Measurements from ENCODE around the gene GPR84.
"Not testable (repeated sequence)": the region's sequence is repeated elsewhere in the genome, so short reads cannot be mapped to it uniquely, and the experiment has no call there.

The GPR84 gene

DNA sequence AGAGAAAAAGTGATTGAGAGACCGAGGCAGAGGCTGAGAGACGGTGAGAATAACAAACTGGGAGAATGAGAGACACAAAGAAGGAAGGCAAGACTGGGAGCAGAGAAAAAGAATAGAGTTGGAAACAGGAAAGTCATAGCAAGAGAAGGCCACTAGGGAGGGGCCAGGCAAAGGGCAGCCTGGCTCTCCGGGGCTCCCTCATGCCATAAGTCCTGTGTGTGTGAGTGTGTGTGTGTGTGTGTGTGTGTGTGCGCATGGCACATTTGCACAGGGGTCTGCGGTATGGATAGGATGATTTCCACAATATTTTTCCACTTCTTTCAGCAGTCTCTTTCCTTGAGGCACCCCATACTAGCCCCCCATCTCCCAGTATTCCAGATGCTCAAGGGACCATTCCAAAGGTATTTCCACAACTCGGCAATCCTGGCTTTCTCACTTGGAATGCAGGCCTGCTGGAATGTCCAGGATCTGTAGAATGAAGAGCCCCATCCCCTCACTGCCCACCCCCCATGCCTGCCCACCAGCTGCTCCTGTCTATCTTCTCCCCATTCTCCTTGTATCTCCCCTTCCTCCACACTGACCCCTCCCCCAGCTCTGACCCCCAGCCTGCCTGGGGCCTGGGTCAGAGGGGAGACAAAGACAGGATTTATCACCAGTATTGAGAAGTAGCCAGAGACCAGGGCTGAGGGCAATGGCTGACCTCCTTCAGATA lies 9.0 kb downstream of the GPR84 start:
- DNase-seq (ENCODE audit: low read depth) = no peak
- no peak for TF ChIP-seq CTCF (IDR thresholded peaks at IDR 0.05; ENCODE audit: control insufficient read depth, insufficient read depth, low read depth, low read length, missing control alignments)
- H3K4me3 ChIP-seq (ENCODE audit: control insufficient read depth, low read depth, low read length) = no peak overlapping the region

DNA sequence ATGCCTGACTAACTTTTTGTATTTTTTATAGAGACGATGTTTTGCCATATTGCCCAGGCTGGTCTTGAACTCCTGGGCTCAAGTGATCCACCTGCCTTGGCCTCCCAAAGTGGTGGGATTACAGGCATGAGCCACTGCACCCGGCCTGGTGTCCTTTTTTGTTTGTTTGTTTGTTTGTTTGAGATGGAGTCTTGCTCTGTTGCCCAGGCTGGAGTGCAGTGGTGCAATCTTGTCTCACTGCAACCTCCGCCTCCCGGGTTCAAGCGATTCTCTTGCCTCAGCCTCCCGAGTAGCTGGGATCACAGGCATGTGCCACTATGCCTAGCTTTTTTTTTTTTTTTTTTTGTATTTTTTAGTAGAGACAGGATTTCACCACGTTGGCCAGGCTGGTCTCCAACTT lies 10.0 kb downstream of the GPR84 start:
- not testable (repeated sequence) for H3K4me3 ChIP-seq (ENCODE audit: control insufficient read depth, low read depth, low read length); DNase-seq (ENCODE audit: low read depth)

DNA sequence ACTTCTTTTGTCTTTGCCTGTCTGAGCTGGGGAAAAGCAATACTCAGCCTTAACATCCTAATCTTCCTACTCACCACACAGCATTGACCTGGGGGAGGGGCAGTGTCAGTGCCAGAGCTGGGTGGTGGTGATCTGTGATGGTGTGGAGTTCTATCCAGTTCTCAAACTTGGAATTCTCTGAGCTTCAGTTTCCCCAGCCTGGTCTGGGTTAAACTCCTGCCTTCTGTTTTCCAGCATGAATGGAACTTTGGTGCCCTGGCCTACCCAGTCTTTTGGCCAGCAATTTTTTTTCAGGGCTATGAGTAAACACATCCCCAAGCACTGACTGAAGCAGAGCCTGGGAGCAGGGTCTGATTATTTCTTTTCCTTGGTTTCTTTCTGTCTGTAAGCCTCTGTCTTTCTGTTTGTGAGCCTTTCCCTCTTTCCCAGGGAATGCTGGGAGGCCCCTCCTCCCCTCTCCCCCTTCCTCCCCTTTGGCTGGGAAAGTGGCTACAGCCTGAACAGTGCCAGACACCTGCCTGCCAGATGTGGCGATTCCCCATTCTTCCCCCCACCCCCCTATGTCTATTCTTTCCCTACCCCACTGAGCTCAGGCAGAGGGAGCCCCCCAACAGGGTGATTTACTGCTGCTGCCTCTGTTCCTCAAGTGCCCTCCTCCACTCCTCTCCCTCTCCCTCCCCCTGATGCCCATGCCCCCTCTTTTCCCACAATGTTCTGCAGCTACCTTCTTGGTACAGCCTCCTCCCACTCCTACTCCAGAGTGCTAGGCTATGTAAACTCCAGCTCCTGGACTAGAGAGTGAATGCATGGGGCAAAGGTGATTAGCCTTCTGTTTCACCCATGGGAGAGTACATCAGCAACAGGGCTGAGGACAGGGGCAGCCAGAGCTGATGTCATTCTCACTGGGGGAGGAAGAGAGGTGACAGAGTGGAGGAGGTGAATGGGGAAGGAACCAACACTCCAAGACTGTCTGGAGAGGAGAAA lies 11.1 kb downstream of the GPR84 start:
- no peak for DNase-seq (ENCODE audit: low read depth)
- H3K4me3 ChIP-seq (ENCODE audit: control insufficient read depth, low read depth, low read length) = no peak overlapping the region

GRCh38 chr12:54352022-54352531 lies 12.2 kb downstream of the GPR84 start:
- no peak overlapping the region for H3K4me3 ChIP-seq (ENCODE audit: control insufficient read depth, low read depth, low read length)
- no peak for DNase-seq (ENCODE audit: low read depth)
- no peak for TF ChIP-seq CTCF (IDR thresholded peaks at IDR 0.05; ENCODE audit: control insufficient read depth, insufficient read depth, low read depth, low read length, missing control alignments)

More for the DNA sequence above, 11.1 kb downstream of the GPR84 start:
- no peak for TF ChIP-seq CTCF (IDR thresholded peaks at IDR 0.05; ENCODE audit: control insufficient read depth, insufficient read depth, low read depth, low read length, missing control alignments)

DNA sequence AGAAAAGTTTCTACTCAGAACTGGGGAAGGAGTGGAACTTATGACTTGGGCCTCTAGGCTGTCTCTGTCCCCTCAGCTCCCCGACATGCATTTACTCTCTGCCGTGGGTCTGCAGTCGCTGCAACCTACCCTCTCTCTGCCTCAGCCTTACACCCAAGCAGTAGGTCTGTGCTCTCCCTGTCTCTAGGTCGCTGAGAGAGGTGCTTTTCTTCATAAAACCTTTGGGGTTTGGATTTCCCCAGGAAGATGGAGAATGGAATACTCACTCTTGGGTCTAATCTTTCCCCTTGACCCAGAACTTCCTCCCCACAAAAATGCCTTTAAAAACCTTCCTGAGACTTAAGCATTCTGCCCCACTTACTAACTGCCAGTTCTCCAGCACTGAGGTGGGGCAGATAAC lies 12.9 kb downstream of the GPR84 start:
- no peak overlapping the region for H3K4me3 ChIP-seq (ENCODE audit: control insufficient read depth, low read depth, low read length)
- no peak for DNase-seq (ENCODE audit: low read depth)
- TF ChIP-seq CTCF (IDR thresholded peaks at IDR 0.05; ENCODE audit: control insufficient read depth, insufficient read depth, low read depth, low read length, missing control alignments) = no peak

GRCh38 chr12:54350743-54351142 lies 13.5 kb downstream of the GPR84 start:
- H3K4me3 ChIP-seq (ENCODE audit: control insufficient read depth, low read depth, low read length) = no peak overlapping the region
- no peak for TF ChIP-seq CTCF (IDR thresholded peaks at IDR 0.05; ENCODE audit: control insufficient read depth, insufficient read depth, low read depth, low read length, missing control alignments)
- no peak for DNase-seq (ENCODE audit: low read depth)

DNA sequence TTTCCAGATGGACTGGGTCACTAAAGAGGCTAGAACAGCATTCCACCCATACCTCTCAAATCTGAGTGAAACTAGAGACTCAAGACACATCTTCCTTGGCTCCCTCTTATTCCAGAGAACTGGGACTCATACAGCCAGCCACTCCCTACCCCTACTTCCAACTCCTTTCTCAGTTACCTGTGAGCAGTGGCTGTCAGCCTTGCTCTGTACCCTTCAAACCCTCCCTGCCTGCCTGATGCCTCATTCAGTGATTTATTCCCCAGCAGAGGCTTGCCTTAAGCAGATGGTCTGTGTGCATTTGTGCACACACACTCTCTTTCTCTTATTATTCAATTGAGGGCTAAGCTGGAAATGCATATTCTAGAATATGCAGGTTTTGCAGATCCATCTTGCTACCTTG lies 14.6 kb downstream of the GPR84 start:
- no peak for TF ChIP-seq CTCF (IDR thresholded peaks at IDR 0.05; ENCODE audit: control insufficient read depth, insufficient read depth, low read depth, low read length, missing control alignments)
- DNase-seq (ENCODE audit: low read depth) = no peak
- H3K4me3 ChIP-seq (ENCODE audit: control insufficient read depth, low read depth, low read length) = no peak overlapping the region
